GM12864 (cell line): ENCODE results near the gene TSPAN32.

Experiments used
- DNase-seq: peaks from one replicate; pipeline ENCODE4 v3.0.0-alpha.2; 2011; ENCODE audit warnings: low read depth
- H3K4me3 ChIP-seq: 2 replicates; pipeline ENCODE4 v1.5.1; 2011; ENCODE audit warnings: mild to moderate bottlenecking, low read depth, low read length, control low read depth
- TF ChIP-seq, protein P1 (sequence below): IDR thresholded peaks from 2 replicates; pipeline ENCODE4 v1.5.1; 2011; ENCODE audit warnings: low read depth, mild to moderate bottlenecking, moderate library complexity, low read length, control low read depth, inconsistent platforms; ENCODE audit errors: missing control alignments

Gene TSPAN32

DNA sequence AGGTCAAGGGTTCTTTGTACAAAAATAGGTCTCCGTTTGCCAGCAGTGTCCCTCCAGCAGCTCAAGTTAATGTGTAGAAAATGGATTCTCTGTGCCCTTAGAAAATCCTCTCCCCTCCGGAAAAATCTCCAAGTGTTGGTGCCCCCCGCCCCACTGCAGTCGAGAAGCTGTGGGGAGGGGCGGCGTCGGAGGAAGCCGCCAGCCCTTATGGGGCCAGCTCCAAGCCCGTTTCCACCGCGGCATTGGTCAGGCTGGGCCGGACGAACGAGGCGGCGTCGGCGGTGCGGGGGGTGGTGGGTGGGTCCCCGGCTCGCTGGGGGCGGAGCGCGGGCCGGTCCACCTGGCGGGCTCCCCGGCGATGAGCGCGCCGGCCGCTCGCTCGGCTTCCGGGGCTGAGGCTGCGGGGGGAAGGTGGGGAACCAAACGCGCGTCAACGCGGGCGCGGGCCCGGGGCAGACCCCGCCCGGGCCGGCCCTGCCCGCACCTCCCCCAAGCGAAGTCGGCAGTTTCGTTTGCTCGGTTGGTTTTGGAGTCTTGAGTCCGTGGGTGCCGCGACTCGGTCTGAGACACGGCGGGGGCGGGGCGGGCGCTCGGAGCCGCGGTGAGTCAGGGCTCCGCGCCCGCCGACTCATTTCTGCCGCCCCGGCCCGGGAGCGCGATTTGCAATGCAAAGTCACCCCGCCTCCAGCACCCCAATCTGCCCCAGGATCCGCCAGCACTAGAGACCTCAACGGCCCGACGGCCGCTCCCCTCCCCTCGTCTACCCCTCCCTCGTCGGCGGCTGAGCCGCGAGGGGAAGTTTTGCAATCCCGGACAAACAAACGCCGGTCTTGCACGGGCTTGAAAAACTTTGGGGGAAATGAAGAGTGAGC, 32.8 kb upstream of the TSPAN32 start:
- no peak for DNase-seq
- H3K4me3 ChIP-seq = peak overlapping the region; percentile 19
- TF ChIP-seq, protein P1, sequence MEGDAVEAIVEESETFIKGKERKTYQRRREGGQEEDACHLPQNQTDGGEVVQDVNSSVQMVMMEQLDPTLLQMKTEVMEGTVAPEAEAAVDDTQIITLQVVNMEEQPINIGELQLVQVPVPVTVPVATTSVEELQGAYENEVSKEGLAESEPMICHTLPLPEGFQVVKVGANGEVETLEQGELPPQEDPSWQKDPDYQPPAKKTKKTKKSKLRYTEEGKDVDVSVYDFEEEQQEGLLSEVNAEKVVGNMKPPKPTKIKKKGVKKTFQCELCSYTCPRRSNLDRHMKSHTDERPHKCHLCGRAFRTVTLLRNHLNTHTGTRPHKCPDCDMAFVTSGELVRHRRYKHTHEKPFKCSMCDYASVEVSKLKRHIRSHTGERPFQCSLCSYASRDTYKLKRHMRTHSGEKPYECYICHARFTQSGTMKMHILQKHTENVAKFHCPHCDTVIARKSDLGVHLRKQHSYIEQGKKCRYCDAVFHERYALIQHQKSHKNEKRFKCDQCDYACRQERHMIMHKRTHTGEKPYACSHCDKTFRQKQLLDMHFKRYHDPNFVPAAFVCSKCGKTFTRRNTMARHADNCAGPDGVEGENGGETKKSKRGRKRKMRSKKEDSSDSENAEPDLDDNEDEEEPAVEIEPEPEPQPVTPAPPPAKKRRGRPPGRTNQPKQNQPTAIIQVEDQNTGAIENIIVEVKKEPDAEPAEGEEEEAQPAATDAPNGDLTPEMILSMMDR = no peak

DNA sequence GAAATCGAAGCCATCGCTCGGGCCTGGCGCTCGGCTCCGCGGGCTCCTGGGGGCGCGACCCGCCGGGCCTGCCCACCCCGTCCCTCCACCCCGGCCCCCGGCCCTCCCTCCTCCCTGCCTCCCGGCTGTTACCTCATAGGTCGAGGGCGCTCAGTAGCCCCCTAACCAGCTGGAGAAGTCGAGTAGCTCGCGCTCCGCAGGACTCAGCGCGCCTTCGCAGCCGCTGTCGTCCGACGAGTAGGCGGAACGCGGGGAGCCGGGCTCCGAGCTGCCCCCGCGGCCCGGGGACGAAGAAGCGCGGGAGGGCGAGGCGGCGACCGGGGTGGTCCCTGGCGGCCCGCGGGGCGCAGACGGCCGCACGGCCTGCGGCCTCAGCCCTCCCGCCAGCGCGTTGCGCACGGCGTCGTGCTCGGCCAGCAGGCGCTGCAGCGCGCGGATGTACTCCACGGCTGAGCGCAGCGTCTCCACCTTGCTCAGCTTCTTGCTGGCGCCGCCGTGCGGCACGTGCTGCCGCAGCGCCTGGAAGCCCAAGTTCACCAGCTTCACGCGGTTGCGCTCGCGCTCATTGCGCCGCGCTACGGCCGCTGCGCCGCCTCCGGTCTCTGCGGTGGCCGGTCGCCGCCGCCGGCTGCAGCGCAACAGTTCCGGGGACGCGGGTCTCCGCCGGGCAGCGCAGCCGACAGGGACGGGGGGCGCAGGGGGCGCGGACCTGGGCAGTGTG, 32.1 kb upstream of the TSPAN32 start:
- no peak for DNase-seq
- TF ChIP-seq, protein P1 = peak; percentile 7
- H3K4me3 ChIP-seq = no peak overlapping the region; the same call in 1 of the 2 replicates

DNA sequence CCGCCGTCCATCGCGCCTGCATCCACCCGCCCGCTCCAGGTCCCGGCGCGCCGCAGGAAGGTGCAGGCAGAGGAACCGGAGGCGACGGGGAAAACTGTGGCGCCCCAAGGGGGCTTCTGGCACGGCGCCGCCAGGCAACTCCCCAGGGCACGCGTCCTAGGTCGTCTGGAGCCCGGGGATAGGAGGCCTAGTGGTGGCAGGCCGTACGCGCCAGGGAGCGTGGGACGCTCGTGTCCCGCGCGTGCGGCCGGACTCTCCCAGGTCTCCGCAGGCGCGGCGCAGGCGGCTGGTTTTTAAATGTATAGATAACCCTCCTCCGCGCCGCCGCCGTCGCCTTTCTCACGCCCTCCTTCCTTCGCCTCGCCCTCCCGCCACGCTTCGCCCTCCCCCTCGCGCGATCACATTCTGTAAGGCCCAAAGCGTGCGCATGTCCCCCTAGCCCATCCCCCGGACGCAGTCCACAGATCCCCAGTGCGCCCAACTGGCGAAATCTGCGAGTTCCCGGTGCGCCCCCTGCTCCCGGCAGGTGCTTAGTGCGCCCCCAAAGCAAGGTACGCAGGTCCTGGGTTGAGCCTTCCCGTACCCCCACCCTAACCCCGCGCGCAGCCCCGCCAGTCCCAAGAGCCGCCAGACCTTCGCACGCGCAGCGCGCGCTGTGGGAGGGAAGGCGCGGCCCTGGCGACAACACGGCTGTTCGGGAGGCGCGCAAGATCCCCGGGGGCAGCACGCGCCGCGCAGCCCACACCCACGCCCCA, 31.3 kb upstream of the TSPAN32 start, which contains the start of gene ASCL2:
Gene ASCL2 (minus strand): TSS at position 267 of the 755 bp plus-strand sequence. CDS start 256 bp downstream, at position 11.
- DNase-seq = no peak

DNA sequence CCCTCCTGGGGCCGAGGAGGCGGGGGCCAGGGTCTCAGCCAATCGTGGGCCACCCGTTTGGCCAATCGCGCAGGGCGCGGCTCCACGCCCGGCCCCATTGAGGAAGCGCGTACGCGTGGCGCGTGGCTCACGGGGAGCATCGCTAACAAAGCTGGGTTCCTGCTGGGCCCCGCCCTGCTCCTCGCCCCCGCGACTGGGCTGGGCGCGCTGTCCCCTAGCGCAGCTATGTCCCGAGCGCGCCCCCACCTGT, 30.8 kb upstream of the TSPAN32 start:
- H3K4me3 ChIP-seq = no peak overlapping the region
- no peak for DNase-seq
- TF ChIP-seq, protein P1 = no peak

More for the DNA sequence above, 31.3 kb upstream of the TSPAN32 start, which contains the start of gene ASCL2:
- H3K4me3 ChIP-seq = peak within 1 kb of the TSS; percentile 19
- TF ChIP-seq, protein P1 = no peak

DNA sequence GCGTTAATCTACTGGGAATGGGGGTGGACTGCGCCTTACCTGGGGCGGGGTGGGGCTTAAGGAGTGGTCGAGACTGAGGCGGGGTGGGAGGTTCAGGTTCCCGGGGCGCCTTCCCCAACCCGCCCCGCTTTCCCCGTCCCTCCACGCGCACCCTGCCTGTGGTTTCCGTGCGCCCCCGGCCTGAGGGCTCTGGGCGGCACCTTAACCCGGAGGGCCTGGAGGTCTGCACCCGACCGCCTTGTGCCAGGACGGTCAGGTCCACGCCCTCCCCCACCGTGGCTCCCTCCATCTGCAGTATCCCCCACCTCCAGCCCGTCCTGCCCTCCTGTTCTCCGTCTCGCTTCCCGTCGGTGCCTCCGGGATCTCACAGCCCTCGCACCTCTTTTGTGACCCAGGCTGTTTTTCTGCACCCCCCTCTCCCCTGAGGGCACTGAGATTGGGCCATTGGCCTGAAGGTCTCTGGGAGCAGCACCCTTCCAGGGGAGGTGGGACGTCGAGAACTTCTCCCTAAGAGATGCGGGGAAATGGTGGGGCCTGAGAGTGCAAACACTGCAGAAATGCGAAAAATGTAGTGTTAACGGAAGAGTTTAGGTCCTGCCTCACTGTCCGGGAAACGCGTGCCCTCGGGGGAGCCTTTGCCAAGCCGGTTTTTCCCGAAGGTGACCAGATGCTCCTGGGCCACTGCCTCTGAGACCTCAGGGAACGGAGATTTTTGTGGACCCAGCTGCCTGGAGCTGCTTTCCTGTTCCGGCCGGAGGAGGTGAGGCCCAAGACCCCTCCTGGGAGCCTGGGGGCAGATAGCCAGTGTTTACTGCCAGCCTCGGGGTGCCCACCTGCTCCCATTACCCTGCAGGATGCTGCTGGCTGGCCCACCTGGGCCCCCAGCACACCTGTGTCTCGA, 30.2 kb upstream of the TSPAN32 start:
- DNase-seq = no peak
- H3K4me3 ChIP-seq = no peak overlapping the region
- TF ChIP-seq, protein P1 = no peak
